ENCODE data around the gene PIEZO2.
"Not testable (repeated sequence)": the region's sequence is repeated elsewhere in the genome, so short reads cannot be mapped to it uniquely, and the experiment has no call there.

Gene PIEZO2

GRCh38 chr18:10660179-10660884 lies 489.0 kb downstream of the PIEZO2 start:
- DNase-seq = peak; percentile 12

- DNase-seq = no peak
Measured at GRCh38 chr18:10659594-10659993, 489.8 kb downstream of the PIEZO2 start.

GRCh38 chr18:10659000-10659399 lies 490.4 kb downstream of the PIEZO2 start:
- no peak for DNase-seq

- DNase-seq = not testable (repeated sequence)
Measured at GRCh38 chr18:10644003-10644402, 505.4 kb downstream of the PIEZO2 start.

- DNase-seq = not testable (repeated sequence)
Measured at GRCh38 chr18:10642915-10643524, 506.3 kb downstream of the PIEZO2 start.

GRCh38 chr18:10638539-10638885 lies 510.9 kb downstream of the PIEZO2 start:
- DNase-seq = not testable (repeated sequence)

- DNase-seq = not testable (repeated sequence)
Measured at GRCh38 chr18:10637858-10638538, 511.4 kb downstream of the PIEZO2 start.

- DNase-seq = not testable (repeated sequence)
Measured at GRCh38 chr18:10629076-10629475, 520.3 kb downstream of the PIEZO2 start.

- DNase-seq = not testable (repeated sequence)
Measured at GRCh38 chr18:10626606-10627213, 522.7 kb downstream of the PIEZO2 start.

GRCh38 chr18:10623606-10624005 lies 525.8 kb downstream of the PIEZO2 start:
- not testable (repeated sequence) for DNase-seq

- not testable (repeated sequence) for DNase-seq
Measured at GRCh38 chr18:10622982-10623381, 526.4 kb downstream of the PIEZO2 start.

GRCh38 chr18:10620670-10621329 lies 528.6 kb downstream of the PIEZO2 start:
- DNase-seq = not testable (repeated sequence)

Data from NCI-H1092 treated with DMSO at 0.1 percent for 48 hours (cell line).